Neural progenitor cell (in vitro differentiated cells): ENCODE measurements around the gene KIFC3. TPM values are rescaled to one million over a fixed set of nuclear protein-coding genes. Genes with fewer than 3 reads are reported as not detected.
A peak's percentile ranks its signal among the peaks of the same experiment; 100 is the strongest.

Source experiments
- DNase-seq: peaks from one replicate; pipeline ENCODE4 v3.0.0-alpha.2; 2016; ENCODE audit warnings: low spot score
- H2AFZ ChIP-seq: fragments of 200-600 bp; sonication (generic); replicated peaks from 2 replicates; pipeline ENCODE4 v1.6.1; 2016; ENCODE audit warnings: antibody characterized with exemption
- H3F3A ChIP-seq: fragments of 200-600 bp; sonication (generic); 2 replicates; pipeline ENCODE4 v1.6.1; 2016; ENCODE audit warnings: antibody characterized with exemption, low read depth
- H3K27ac ChIP-seq: fragments of 200-600 bp; sonication (generic); 2 replicates; pipeline ENCODE4 v1.5.1; 2016; ENCODE audit warnings: mild to moderate bottlenecking
- H3K27me3 ChIP-seq: fragments of 200-600 bp; sonication (generic); 2 replicates; pipeline ENCODE4 v1.6.1; 2016; ENCODE audit warnings: mild to moderate bottlenecking, moderate library complexity
- H3K36me3 ChIP-seq: fragments of 200-600 bp; sonication (generic); 2 replicates; pipeline ENCODE4 v1.5.1; 2016
- H3K4me1 ChIP-seq: fragments of 200-600 bp; sonication (generic); 2 replicates; pipeline ENCODE4 v1.6.1; 2016; ENCODE audit warnings: mixed run types
- H3K4me2 ChIP-seq: fragments of 200-600 bp; sonication (generic); 2 replicates; pipeline ENCODE4 v1.6.1; 2016
- H3K4me3 ChIP-seq: fragments of 200-600 bp; sonication (generic); 2 replicates; pipeline ENCODE4 v1.5.1; 2016
- H3K79me2 ChIP-seq: fragments of 200-600 bp; sonication (generic); 2 replicates; pipeline ENCODE4 v1.6.1; 2016; ENCODE audit warnings: low read depth
- H3K9ac ChIP-seq: fragments of 200-600 bp; sonication (generic); 2 replicates; pipeline ENCODE4 v1.6.1; 2016
- H3K9me3 ChIP-seq: fragments of 200-600 bp; sonication (generic); 2 replicates; pipeline ENCODE4 v1.5.1; 2016; ENCODE audit warnings: low read depth
- H4K20me1 ChIP-seq: fragments of 200-600 bp; sonication (generic); 2 replicates; pipeline ENCODE4 v1.6.1; 2016; ENCODE audit warnings: low read depth
- H3K27ac Mint-ChIP-seq: 3 replicates; pipeline ENCODE4 v1.8.0; 2021; ENCODE audit warnings: mixed read lengths
- H3K27me3 Mint-ChIP-seq: 2 replicates; pipeline ENCODE4 v1.8.0; 2022; ENCODE audit warnings: low read depth, mild to moderate bottlenecking, inconsistent platforms, moderate library complexity, mixed read lengths; ENCODE audit not compliant: insufficient read depth
- H3K36me3 Mint-ChIP-seq: 3 replicates; pipeline ENCODE4 v1.8.0; 2021; ENCODE audit warnings: mixed read lengths
- H3K4me1 Mint-ChIP-seq: 3 replicates; pipeline ENCODE4 v1.8.0; 2021; ENCODE audit warnings: mixed read lengths
- H3K4me3 Mint-ChIP-seq: 3 replicates; pipeline ENCODE4 v1.8.0; 2021; ENCODE audit warnings: mild to moderate bottlenecking, moderate library complexity, mixed read lengths
- H3K9me3 Mint-ChIP-seq: 3 replicates; pipeline ENCODE4 v1.8.0; 2020; ENCODE audit warnings: mixed read lengths
- EZH2 ChIP-seq: fragments of 200-600 bp; sonication (generic); IDR thresholded peaks from 2 replicates; pipeline ENCODE4 v1.6.1; 2017; ENCODE audit warnings: antibody characterized with exemption, mild to moderate bottlenecking, moderate library complexity
- EZH2phosphoT487 ChIP-seq: fragments of 200-600 bp; sonication (generic); IDR thresholded peaks from 2 replicates; pipeline ENCODE4 v1.6.1; 2017; ENCODE audit warnings: antibody characterized with exemption
- total RNA-seq: library from RNA; depleted of rRNA; stranded (reverse); fragments of >200 nt; gene quantifications from 2 replicates; pipeline ENCODE4 v1.2.3, GENCODE V29; 2015; ENCODE audit warnings: low replicate concordance
- TF ChIP-seq, protein P1 (sequence below): fragments of 200-600 bp; sonication (generic); IDR thresholded peaks from 2 replicates; pipeline ENCODE4 v1.5.1; 2017; ENCODE audit warnings: antibody characterized with exemption, mild to moderate bottlenecking

Gene KIFC3
- total RNA-seq, 1 donor from 2014 or later = 0.28 TPM

- Histone ChIP-seq H3K27ac (no peak overlapping the region), H3K9ac (no peak overlapping the region), H4K20me1 (no peaks in the 10 kb centered on the region), H3K4me3 (no peak overlapping the region), H3K9me3 (no peaks in the 10 kb centered on the region), H3K27me3 (no peaks in the 10 kb centered on the region), H2AFZ (no peak overlapping the region), H3K4me2 (no peak overlapping the region), H3K4me1 (no peaks in the 10 kb centered on the region), H3F3A (no peaks in the 10 kb centered on the region), H3K36me3 (no peaks in the 10 kb centered on the region), H3K79me2 (no peaks in the 10 kb centered on the region)
- H3K4me1 Mint-ChIP-seq = peaks cover 4% of the 10 kb centered on the region
- no peak overlapping the region for H3K4me3 Mint-ChIP-seq
- TF ChIP-seq, protein P1, sequence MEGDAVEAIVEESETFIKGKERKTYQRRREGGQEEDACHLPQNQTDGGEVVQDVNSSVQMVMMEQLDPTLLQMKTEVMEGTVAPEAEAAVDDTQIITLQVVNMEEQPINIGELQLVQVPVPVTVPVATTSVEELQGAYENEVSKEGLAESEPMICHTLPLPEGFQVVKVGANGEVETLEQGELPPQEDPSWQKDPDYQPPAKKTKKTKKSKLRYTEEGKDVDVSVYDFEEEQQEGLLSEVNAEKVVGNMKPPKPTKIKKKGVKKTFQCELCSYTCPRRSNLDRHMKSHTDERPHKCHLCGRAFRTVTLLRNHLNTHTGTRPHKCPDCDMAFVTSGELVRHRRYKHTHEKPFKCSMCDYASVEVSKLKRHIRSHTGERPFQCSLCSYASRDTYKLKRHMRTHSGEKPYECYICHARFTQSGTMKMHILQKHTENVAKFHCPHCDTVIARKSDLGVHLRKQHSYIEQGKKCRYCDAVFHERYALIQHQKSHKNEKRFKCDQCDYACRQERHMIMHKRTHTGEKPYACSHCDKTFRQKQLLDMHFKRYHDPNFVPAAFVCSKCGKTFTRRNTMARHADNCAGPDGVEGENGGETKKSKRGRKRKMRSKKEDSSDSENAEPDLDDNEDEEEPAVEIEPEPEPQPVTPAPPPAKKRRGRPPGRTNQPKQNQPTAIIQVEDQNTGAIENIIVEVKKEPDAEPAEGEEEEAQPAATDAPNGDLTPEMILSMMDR = no peak
- TF ChIP-seq EZH2 (no peak), EZH2phosphoT487 (no peak)
- H3K27ac Mint-ChIP-seq = no peak overlapping the region
- H3K36me3 Mint-ChIP-seq = no peaks in the 10 kb centered on the region
- H3K9me3 Mint-ChIP-seq = no peaks in the 10 kb centered on the region
- DNase-seq = no peak
- peaks cover 2% of the 10 kb centered on the region for H3K27me3 Mint-ChIP-seq
Observed at GRCh38 chr16:57725554-57725953, 76.7 kb downstream of the KIFC3 start.

- H3K79me2 ChIP-seq = no peaks in the 10 kb centered on the region
- TF ChIP-seq EZH2phosphoT487 = no peak
- no peak for TF ChIP-seq EZH2
- TF ChIP-seq, protein P1 = no peak
- H3K4me2 ChIP-seq = no peak overlapping the region
- H3K4me1 ChIP-seq = no peaks in the 10 kb centered on the region
- Mint-ChIP-seq H3K4me3 (no peak overlapping the region), H3K9me3 (no peaks in the 10 kb centered on the region), H3K4me1 (peaks cover 4% of the 10 kb centered on the region), H3K36me3 (no peaks in the 10 kb centered on the region), H3K27ac (peak overlapping the region; percentile 25), H3K27me3 (peaks cover 2% of the 10 kb centered on the region)
- no peak for DNase-seq
- H2AFZ ChIP-seq = no peak overlapping the region
- no peaks in the 10 kb centered on the region for H3K9me3 ChIP-seq
- H3F3A ChIP-seq = no peaks in the 10 kb centered on the region
- no peaks in the 10 kb centered on the region for H3K36me3 ChIP-seq
- no peaks in the 10 kb centered on the region for H4K20me1 ChIP-seq
- H3K27ac ChIP-seq = no peak overlapping the region
- H3K27me3 ChIP-seq = no peaks in the 10 kb centered on the region
- no peak overlapping the region for H3K9ac ChIP-seq
- no peak overlapping the region for H3K4me3 ChIP-seq
Observed at GRCh38 chr16:57725151-57725550, 77.1 kb downstream of the KIFC3 start.

- TF ChIP-seq, protein P1 = no peak
- TF ChIP-seq EZH2phosphoT487 = no peak
- no peak for TF ChIP-seq EZH2
- DNase-seq = no peak
- Mint-ChIP-seq H3K4me3 (no peak overlapping the region), H3K27me3 (peaks cover 2% of the 10 kb centered on the region), H3K9me3 (no peaks in the 10 kb centered on the region), H3K4me1 (peaks cover 4% of the 10 kb centered on the region), H3K36me3 (no peaks in the 10 kb centered on the region), H3K27ac (no peak overlapping the region)
- H3K36me3 ChIP-seq = no peaks in the 10 kb centered on the region
- no peaks in the 10 kb centered on the region for H3K9me3 ChIP-seq
- no peaks in the 10 kb centered on the region for H4K20me1 ChIP-seq
- H3K27ac ChIP-seq = no peak overlapping the region
- H3K9ac ChIP-seq = no peak overlapping the region
- no peaks in the 10 kb centered on the region for H3K27me3 ChIP-seq
- no peaks in the 10 kb centered on the region for H3F3A ChIP-seq
- no peaks in the 10 kb centered on the region for H3K4me1 ChIP-seq
- no peaks in the 10 kb centered on the region for H3K79me2 ChIP-seq
- H3K4me2 ChIP-seq = no peak overlapping the region
- H3K4me3 ChIP-seq = no peak overlapping the region
- H2AFZ ChIP-seq = no peak overlapping the region
Observed at GRCh38 chr16:57724531-57724930, 77.8 kb downstream of the KIFC3 start.
